MCF 10A (cell line): ENCODE results near the gene NOM1. TPM values are rescaled to one million over a fixed set of nuclear protein-coding genes. Genes with fewer than 3 reads are reported as not detected.
"Not testable (repeated sequence)": the region's sequence is repeated elsewhere in the genome, so short reads cannot be mapped to it uniquely, and the experiment has no call there.

Experiments
- BruUV-seq: library from RNA; stranded (reverse); fragments of 400-500 nt; replicated peaks from 2 replicates; lab custom pipeline; 2021; lab: Mats Ljungman, UMichigan
- CTCF ChIA-PET: fragments of 300-600 bp; sonication (Branson Sonifier 250); formaldehyde crosslinking; extraction: SDS; loops from one replicate; lab custom pipeline; 2021; ENCODE audit warnings: antibody characterized with exemption, inconsistent platforms; lab: Yijun Ruan, JAX
- POLR2A ChIA-PET: fragments of 300-600, 350-650 bp; sonication (Branson Sonifier 250); formaldehyde crosslinking; extraction: SDS; loops from one replicate; lab custom pipeline; 2020; ENCODE audit warnings: antibody characterized with exemption, inconsistent platforms; lab: Yijun Ruan, JAX
- DNase-seq: peaks from one replicate; pipeline ENCODE4 v3.0.0-alpha.2; 2018; ENCODE audit not compliant: unreplicated experiment
- H3K27ac Mint-ChIP-seq: one replicate; pipeline ENCODE4 v1.8.0; 2022; ENCODE audit warnings: mild to moderate bottlenecking, low read depth, mixed read lengths; ENCODE audit not compliant: unreplicated experiment
- H3K27me3 Mint-ChIP-seq: one replicate; pipeline ENCODE4 v1.8.0; 2022; ENCODE audit warnings: mixed read lengths; ENCODE audit not compliant: insufficient read depth, unreplicated experiment
- H3K36me3 Mint-ChIP-seq: one replicate; pipeline ENCODE4 v1.8.0; 2022; ENCODE audit warnings: mild to moderate bottlenecking, moderate library complexity, mixed read lengths; ENCODE audit not compliant: insufficient read depth, unreplicated experiment
- H3K4me1 Mint-ChIP-seq: one replicate; pipeline ENCODE4 v1.8.0; 2022; ENCODE audit warnings: mixed read lengths; ENCODE audit not compliant: insufficient read depth, unreplicated experiment
- H3K4me3 Mint-ChIP-seq: one replicate; pipeline ENCODE4 v1.8.0; 2022; ENCODE audit warnings: mild to moderate bottlenecking, moderate library complexity, mixed read lengths; ENCODE audit not compliant: unreplicated experiment
- H3K9me3 Mint-ChIP-seq: one replicate; pipeline ENCODE4 v1.8.0; 2022; ENCODE audit warnings: mixed read lengths; ENCODE audit not compliant: unreplicated experiment
- intact Hi-C: fragments of 100-400 bp; cut with micrococcal nuclease; formaldehyde crosslinking; loops from 2 replicates; pipeline ENCODE4 v1.14.1; 2022
- total RNA-seq: library from RNA; stranded (reverse); gene quantifications from 2 replicates; pipeline ENCODE4 v1.2.3, GENCODE V29; 2022
- TF ChIP-seq, protein P1 (sequence below): fragments of 200-600 bp; IDR thresholded peaks from one replicate; pipeline ENCODE4 v1.8.0; 2022; ENCODE audit warnings: antibody characterized with exemption, mild to moderate bottlenecking; ENCODE audit not compliant: unreplicated experiment

Gene NOM1
- total RNA-seq, 1 experiment from 2014 or later, result 34.1 TPM

- ChIA-PET POLR2A (no interaction called here), CTCF (interaction anchor here (0.6 kb wide), 2 partner anchors 28 to 41 kb away, joined by 3 to 4 read pairs; no protein-coding TSS in a partner anchor)
- H3K9me3 Mint-ChIP-seq, result no peaks in the 10 kb centered on the region
- H3K27me3 Mint-ChIP-seq, result no peaks in the 10 kb centered on the region
- intact Hi-C loops, result no loop called here
- H3K36me3 Mint-ChIP-seq, result no peaks in the 10 kb centered on the region
- peak overlapping the region; percentile 39 for H3K27ac Mint-ChIP-seq
- no peak overlapping the region for H3K4me3 Mint-ChIP-seq
- peaks cover 11% of the 10 kb centered on the region for H3K4me1 Mint-ChIP-seq
- TF ChIP-seq, protein P1, sequence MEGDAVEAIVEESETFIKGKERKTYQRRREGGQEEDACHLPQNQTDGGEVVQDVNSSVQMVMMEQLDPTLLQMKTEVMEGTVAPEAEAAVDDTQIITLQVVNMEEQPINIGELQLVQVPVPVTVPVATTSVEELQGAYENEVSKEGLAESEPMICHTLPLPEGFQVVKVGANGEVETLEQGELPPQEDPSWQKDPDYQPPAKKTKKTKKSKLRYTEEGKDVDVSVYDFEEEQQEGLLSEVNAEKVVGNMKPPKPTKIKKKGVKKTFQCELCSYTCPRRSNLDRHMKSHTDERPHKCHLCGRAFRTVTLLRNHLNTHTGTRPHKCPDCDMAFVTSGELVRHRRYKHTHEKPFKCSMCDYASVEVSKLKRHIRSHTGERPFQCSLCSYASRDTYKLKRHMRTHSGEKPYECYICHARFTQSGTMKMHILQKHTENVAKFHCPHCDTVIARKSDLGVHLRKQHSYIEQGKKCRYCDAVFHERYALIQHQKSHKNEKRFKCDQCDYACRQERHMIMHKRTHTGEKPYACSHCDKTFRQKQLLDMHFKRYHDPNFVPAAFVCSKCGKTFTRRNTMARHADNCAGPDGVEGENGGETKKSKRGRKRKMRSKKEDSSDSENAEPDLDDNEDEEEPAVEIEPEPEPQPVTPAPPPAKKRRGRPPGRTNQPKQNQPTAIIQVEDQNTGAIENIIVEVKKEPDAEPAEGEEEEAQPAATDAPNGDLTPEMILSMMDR, result no peak
- DNase-seq, result no peak
- BruUV-seq, result no TSS peak
Observed at GRCh38 chr7:156928406-156928747, 21.1 kb upstream of the NOM1 start.

DNA sequence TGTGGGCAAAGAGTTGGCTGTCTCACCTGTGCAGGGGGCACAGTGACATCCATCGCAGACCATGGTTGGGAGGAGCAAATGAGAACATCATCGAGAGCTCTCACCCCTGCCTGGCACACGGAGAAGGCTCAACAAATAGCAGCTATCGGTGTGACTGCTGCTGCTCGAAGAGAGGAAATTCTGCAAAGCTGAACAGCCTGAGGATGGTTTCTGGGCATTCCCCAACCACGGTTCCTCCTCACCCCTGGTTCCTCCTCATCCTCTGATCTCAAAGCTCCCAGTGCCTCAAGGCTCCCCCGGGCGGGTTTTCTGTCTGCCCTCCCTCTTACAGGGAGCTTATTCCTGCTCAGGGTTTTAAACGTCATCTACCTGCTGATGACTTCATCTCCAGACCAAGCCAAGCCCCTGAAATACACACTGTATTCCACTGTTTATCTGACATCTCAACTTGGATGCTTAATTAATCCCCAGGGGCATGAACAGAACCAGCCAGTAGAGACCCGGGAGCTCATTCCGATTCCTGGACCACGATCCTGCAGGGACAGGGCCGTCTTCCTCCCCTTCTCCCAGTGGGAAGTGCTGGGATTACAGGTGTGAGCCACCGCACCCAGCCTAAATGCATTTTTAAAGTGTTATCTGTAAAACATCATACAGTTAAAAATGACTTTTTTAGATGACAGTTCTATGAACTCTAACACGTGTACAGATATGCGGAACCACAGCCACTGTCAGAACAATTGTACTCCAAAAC, 19.5 kb upstream of the NOM1 start:
- TF ChIP-seq, protein P1, result no peak
- Mint-ChIP-seq H3K27ac (no peak overlapping the region), H3K4me3 (no peak overlapping the region), H3K9me3 (no peaks in the 10 kb centered on the region), H3K27me3 (no peaks in the 10 kb centered on the region), H3K4me1 (peaks cover 11% of the 10 kb centered on the region), H3K36me3 (no peaks in the 10 kb centered on the region)
- DNase-seq, result no peak
- CTCF ChIA-PET, result interaction anchor here (0.6 to 1.0 kb wide), 2 partner anchors 16 to 20 kb away, joined by 3 to 5 read pairs; partner anchors contain the start of gene NOM1
- POLR2A ChIA-PET, result no interaction called here
- BruUV-seq, result no TSS peak
- intact Hi-C loops, result no loop called here

DNA sequence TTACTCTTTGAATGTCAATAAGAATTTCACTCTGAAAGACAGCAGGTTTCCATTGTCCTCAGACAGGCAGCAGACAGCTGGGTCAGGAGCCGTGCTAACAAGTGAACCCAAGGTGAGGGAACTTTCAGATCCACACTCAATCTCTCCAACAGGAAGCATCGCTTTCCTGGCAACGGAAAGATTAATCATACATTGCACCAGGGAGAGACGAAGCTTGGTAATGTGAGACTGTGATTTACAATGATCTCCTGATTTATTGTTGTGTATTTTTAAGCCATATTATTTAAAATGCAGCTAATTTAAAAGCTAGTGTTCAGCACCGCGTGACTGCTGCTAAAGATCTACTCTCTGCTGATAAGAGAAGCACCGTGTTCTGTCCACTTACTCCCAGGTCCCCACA, 17.5 kb upstream of the NOM1 start:
- CTCF ChIA-PET, result interaction anchor here (0.6 kb wide), 1 partner anchor 38 kb away, joined by 4 read pairs; no protein-coding TSS in a partner anchor
- H3K36me3 Mint-ChIP-seq, result peaks cover 4% of the 10 kb centered on the region
- H3K4me3 Mint-ChIP-seq, result no peak overlapping the region
- TF ChIP-seq, protein P1, result no peak
- peak; percentile 82 for DNase-seq
- peaks cover 11% of the 10 kb centered on the region for H3K4me1 Mint-ChIP-seq
- peak overlapping the region; percentile 37 for H3K27ac Mint-ChIP-seq
- POLR2A ChIA-PET, result interaction anchor here (1.6 kb wide), 1 partner anchor 39 kb away, joined by 6 read pairs; the partner anchor contains the start of gene LMBR1
- intact Hi-C loops, result no loop called here
- BruUV-seq, result no TSS peak
- no peaks in the 10 kb centered on the region for H3K9me3 Mint-ChIP-seq
- no peaks in the 10 kb centered on the region for H3K27me3 Mint-ChIP-seq

- TF ChIP-seq, protein P1, result no peak
- Mint-ChIP-seq H3K36me3 (peaks cover 4% of the 10 kb centered on the region), H3K27ac (no peak overlapping the region), H3K4me1 (peaks cover 6% of the 10 kb centered on the region), H3K9me3 (no peaks in the 10 kb centered on the region), H3K4me3 (no peak overlapping the region), H3K27me3 (no peaks in the 10 kb centered on the region)
- peak; percentile 18 for DNase-seq
- intact Hi-C loops, result no loop called here
- ChIA-PET CTCF (interaction anchor here (1.3 kb wide), 1 partner anchor 16 kb away, joined by 3 read pairs; no protein-coding TSS in a partner anchor), POLR2A (interaction anchor here (0.6 kb wide), 1 partner anchor 8 kb away, joined by 3 read pairs; no protein-coding TSS in a partner anchor)
- BruUV-seq, result no TSS peak
Observed at GRCh38 chr7:156935250-156935649, 14.3 kb upstream of the NOM1 start.

- CTCF ChIA-PET, result interaction anchor here (1.4 kb wide), 1 partner anchor 13 kb away, joined by 5 read pairs; no protein-coding TSS in a partner anchor
- not testable (repeated sequence) for H3K4me3 Mint-ChIP-seq
- POLR2A ChIA-PET, result interaction anchor here (1.2 kb wide), 1 partner anchor 44 kb away, joined by 3 read pairs; the partner anchor contains the start of gene LMBR1
Observed at GRCh38 chr7:156936766-156937165, 12.7 kb upstream of the NOM1 start.

More at GRCh38 chr7:156936766-156937165, 12.7 kb upstream of the NOM1 start:
- H3K4me1 Mint-ChIP-seq, BruUV-seq, intact Hi-C loops, DNase-seq, H3K27me3 Mint-ChIP-seq, H3K27ac Mint-ChIP-seq, H3K9me3 Mint-ChIP-seq: not testable (repeated sequence)
- H3K36me3 Mint-ChIP-seq, result peaks cover 10% of the 10 kb centered on the region
